HG02852 (cell line): Measurements from ENCODE around the gene EIF4E2.

Source experiments
- ATAC-seq: cut with Tn5 transposase; IDR thresholded peaks from one replicate; pipeline ENCODE4 v1.9.1; 2021; ENCODE audit warnings: mild to moderate bottlenecking, moderate library complexity; ENCODE audit not compliant: unreplicated experiment

Gene EIF4E2

GRCh38 chr2:232537079-232537478 is 13.4 kb upstream of the EIF4E2 start:
- ATAC-seq, result no peak

- no peak for ATAC-seq
These were observed 13.0 kb upstream of the EIF4E2 start for GRCh38 chr2:232537499-232537898.

- ATAC-seq, result no peak
These were observed 11.8 kb upstream of the EIF4E2 start for GRCh38 chr2:232538671-232539070.

GRCh38 chr2:232539298-232540231 is 10.9 kb upstream of the EIF4E2 start, which contains the start of gene CHRNG:
Gene CHRNG (plus strand): TSS chr2:232539692. CDS start chr2:232539748, 56 bp downstream.
- ATAC-seq, result no peak

- ATAC-seq, result no peak
These were observed 9.9 kb upstream of the EIF4E2 start for GRCh38 chr2:232540441-232541041.

GRCh38 chr2:232541195-232541960 is 9.1 kb upstream of the EIF4E2 start:
- ATAC-seq, result no peak

- no peak for ATAC-seq
These were observed 8.4 kb upstream of the EIF4E2 start for GRCh38 chr2:232541961-232542714.

GRCh38 chr2:232542715-232543467 is 7.6 kb upstream of the EIF4E2 start:
- no peak for ATAC-seq

- no peak for ATAC-seq
These were observed 7.0 kb upstream of the EIF4E2 start for GRCh38 chr2:232543491-232543890.

GRCh38 chr2:232543928-232544631 is 6.4 kb upstream of the EIF4E2 start:
- no peak for ATAC-seq

- ATAC-seq, result no peak
These were observed 5.8 kb upstream of the EIF4E2 start for GRCh38 chr2:232544674-232545073.

GRCh38 chr2:232545511-232546375 is 4.7 kb upstream of the EIF4E2 start:
- ATAC-seq, result no peak

- ATAC-seq, result no peak
These were observed 2.5 kb upstream of the EIF4E2 start for GRCh38 chr2:232547991-232548390.

GRCh38 chr2:232549655-232550353 is 685 bp upstream of the EIF4E2 start:
- ATAC-seq, result no peak

GRCh38 chr2:232551250-232551638 is 755 bp downstream of the EIF4E2 start:
- no peak for ATAC-seq

GRCh38 chr2:232551776-232552175 is 1.3 kb downstream of the EIF4E2 start:
- ATAC-seq, result no peak

- no peak for ATAC-seq
These were observed 5.9 kb downstream of the EIF4E2 start for GRCh38 chr2:232556426-232556825.
